PC-9 (cell line): ENCODE measurements around the gene AMMECR1.

Experiments
- EZH2 ChIP-seq: fragments of 200-600 bp; sonication (generic); IDR thresholded peaks from 2 replicates; pipeline ENCODE4 v1.8.0; 2017; ENCODE audit warnings: antibody characterized with exemption, low read depth
- TF ChIP-seq, protein P1 (sequence below): fragments of 200-600 bp; sonication (generic); conservative IDR thresholded peaks from 2 replicates; pipeline ENCODE4 v1.6.1; 2017; ENCODE audit warnings: mixed run types, antibody characterized with exemption, mild to moderate bottlenecking, moderate library complexity

DNA sequence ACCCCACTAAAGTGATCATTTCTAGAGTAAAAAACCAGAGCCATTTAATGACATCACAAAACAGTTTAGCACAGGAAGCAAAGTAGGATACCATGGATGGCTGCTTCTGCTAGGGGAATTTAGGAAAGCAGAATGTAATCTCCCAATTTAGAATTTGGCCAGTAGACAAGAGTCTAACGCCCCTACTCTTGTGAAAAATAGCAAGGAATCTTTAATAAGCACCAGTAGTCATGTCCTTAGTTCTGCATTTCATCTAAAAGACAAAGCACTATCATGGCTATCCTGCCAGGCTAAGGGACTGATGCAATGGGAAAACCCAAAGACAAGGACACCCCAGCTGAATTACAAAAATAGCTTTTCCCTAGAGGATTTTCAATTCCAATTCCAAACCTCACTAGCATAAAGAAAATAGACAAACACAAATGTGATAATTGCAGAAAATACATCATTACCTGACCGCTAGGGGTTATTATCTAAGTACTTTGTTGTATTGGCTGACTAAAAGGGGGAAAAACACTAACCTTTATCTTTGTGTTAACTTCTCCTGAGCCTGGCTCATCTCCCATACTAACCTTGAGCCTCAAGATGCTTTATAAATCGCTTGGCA, 2.6 kb upstream of the AMMECR1 start:
- TF ChIP-seq, protein P1, sequence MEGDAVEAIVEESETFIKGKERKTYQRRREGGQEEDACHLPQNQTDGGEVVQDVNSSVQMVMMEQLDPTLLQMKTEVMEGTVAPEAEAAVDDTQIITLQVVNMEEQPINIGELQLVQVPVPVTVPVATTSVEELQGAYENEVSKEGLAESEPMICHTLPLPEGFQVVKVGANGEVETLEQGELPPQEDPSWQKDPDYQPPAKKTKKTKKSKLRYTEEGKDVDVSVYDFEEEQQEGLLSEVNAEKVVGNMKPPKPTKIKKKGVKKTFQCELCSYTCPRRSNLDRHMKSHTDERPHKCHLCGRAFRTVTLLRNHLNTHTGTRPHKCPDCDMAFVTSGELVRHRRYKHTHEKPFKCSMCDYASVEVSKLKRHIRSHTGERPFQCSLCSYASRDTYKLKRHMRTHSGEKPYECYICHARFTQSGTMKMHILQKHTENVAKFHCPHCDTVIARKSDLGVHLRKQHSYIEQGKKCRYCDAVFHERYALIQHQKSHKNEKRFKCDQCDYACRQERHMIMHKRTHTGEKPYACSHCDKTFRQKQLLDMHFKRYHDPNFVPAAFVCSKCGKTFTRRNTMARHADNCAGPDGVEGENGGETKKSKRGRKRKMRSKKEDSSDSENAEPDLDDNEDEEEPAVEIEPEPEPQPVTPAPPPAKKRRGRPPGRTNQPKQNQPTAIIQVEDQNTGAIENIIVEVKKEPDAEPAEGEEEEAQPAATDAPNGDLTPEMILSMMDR: no peak
- no peak for TF ChIP-seq EZH2
